Measurements from ENCODE around the gene SUN1. TPM values are rescaled to one million over a fixed set of nuclear protein-coding genes. Genes with fewer than 3 reads are reported as not detected.

Gene SUN1
- total and polyA plus RNA-seq, 2 experiments from 2014 or later = 63.3 to 145 TPM

DNA sequence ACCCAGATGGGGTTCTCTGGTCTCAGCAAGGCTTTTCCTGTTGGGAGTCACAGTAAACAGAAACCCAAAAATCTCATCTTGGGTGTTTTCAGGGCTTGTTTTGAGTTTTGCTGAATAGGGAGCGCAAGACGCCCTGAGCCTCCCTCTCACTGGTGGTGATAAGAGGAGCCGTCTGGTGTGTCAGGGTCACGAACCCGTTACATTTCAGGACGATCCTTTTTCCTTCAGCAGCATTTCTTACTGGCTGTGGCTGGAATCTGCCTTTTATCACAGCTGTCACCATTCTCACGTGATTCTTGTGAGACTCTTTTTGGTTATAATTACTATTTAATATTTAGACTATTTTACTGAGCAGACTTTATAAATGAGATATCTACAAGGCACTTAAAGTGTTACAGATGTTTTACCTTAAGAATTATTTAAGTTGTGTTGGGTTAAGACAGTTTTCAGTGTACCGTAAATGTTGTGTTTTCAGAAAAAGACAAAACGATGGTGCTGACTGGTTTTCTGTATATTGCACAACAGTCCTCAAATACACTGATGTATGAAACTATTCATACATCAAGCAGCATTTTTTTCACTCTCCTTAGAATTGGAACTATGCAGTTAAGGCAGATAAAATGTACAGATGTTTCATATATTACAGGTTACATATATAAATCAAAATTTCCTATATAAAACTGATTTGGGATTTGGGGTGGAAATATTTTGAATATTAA lies 41.9 kb downstream of the SUN1 start (continued):
- TF ChIP-seq, protein P1, sequence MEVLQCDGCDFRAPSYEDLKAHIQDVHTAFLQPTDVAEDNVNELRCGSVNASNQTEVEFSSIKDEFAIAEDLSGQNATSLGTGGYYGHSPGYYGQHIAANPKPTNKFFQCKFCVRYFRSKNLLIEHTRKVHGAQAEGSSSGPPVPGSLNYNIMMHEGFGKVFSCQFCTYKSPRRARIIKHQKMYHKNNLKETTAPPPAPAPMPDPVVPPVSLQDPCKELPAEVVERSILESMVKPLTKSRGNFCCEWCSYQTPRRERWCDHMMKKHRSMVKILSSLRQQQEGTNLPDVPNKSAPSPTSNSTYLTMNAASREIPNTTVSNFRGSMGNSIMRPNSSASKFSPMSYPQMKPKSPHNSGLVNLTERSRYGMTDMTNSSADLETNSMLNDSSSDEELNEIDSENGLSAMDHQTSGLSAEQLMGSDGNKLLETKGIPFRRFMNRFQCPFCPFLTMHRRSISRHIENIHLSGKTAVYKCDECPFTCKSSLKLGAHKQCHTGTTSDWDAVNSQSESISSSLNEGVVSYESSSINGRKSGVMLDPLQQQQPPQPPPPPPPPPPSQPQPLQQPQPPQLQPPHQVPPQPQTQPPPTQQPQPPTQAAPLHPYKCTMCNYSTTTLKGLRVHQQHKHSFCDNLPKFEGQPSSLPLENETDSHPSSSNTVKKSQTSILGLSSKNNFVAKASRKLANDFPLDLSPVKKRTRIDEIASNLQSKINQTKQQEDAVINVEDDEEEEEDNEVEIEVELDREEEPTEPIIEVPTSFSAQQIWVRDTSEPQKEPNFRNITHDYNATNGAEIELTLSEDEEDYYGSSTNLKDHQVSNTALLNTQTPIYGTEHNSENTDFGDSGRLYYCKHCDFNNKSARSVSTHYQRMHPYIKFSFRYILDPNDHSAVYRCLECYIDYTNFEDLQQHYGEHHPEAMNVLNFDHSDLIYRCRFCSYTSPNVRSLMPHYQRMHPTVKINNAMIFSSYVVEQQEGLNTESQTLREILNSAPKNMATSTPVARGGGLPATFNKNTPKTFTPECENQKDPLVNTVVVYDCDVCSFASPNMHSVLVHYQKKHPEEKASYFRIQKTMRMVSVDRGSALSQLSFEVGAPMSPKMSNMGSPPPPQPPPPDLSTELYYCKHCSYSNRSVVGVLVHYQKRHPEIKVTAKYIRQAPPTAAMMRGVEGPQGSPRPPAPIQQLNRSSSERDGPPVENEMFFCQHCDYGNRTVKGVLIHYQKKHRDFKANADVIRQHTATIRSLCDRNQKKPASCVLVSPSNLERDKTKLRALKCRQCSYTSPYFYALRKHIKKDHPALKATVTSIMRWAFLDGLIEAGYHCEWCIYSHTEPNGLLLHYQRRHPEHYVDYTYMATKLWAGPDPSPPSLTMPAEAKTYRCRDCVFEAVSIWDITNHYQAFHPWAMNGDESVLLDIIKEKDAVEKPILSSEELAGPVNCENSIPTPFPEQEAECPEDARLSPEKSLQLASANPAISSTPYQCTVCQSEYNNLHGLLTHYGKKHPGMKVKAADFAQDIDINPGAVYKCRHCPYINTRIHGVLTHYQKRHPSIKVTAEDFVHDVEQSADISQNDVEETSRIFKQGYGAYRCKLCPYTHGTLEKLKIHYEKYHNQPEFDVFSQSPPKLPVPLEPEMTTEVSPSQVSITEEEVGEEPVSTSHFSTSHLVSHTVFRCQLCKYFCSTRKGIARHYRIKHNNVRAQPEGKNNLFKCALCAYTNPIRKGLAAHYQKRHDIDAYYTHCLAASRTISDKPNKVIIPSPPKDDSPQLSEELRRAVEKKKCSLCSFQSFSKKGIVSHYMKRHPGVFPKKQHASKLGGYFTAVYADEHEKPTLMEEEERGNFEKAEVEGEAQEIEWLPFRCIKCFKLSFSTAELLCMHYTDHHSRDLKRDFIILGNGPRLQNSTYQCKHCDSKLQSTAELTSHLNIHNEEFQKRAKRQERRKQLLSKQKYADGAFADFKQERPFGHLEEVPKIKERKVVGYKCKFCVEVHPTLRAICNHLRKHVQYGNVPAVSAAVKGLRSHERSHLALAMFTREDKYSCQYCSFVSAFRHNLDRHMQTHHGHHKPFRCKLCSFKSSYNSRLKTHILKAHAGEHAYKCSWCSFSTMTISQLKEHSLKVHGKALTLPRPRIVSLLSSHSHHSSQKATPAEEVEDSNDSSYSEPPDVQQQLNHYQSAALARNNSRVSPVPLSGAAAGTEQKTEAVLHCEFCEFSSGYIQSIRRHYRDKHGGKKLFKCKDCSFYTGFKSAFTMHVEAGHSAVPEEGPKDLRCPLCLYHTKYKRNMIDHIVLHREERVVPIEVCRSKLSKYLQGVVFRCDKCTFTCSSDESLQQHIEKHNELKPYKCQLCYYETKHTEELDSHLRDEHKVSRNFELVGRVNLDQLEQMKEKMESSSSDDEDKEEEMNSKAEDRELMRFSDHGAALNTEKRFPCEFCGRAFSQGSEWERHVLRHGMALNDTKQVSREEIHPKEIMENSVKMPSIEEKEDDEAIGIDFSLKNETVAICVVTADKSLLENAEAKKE (CRISPR knock-in tag; IDR thresholded peaks at IDR 0.05) = no peak
- TF ChIP-seq EZH2 (IDR thresholded peaks at IDR 0.05; ENCODE audit: low read depth, unreplicated experiment) (no peak), POLR2AphosphoS5 (IDR thresholded peaks at IDR 0.05; ENCODE audit: low read depth) (no peak), CREB1 (CRISPR knock-in tag; IDR thresholded peaks at IDR 0.05; ENCODE audit: low read depth) (no peak), NANOG (IDR thresholded peaks at IDR 0.05; ENCODE audit: borderline replicate concordance) (no peak), EZH2phosphoT487 (IDR thresholded peaks at IDR 0.05; ENCODE audit: unreplicated experiment) (no peak)
- TF ChIP-seq, protein P2, sequence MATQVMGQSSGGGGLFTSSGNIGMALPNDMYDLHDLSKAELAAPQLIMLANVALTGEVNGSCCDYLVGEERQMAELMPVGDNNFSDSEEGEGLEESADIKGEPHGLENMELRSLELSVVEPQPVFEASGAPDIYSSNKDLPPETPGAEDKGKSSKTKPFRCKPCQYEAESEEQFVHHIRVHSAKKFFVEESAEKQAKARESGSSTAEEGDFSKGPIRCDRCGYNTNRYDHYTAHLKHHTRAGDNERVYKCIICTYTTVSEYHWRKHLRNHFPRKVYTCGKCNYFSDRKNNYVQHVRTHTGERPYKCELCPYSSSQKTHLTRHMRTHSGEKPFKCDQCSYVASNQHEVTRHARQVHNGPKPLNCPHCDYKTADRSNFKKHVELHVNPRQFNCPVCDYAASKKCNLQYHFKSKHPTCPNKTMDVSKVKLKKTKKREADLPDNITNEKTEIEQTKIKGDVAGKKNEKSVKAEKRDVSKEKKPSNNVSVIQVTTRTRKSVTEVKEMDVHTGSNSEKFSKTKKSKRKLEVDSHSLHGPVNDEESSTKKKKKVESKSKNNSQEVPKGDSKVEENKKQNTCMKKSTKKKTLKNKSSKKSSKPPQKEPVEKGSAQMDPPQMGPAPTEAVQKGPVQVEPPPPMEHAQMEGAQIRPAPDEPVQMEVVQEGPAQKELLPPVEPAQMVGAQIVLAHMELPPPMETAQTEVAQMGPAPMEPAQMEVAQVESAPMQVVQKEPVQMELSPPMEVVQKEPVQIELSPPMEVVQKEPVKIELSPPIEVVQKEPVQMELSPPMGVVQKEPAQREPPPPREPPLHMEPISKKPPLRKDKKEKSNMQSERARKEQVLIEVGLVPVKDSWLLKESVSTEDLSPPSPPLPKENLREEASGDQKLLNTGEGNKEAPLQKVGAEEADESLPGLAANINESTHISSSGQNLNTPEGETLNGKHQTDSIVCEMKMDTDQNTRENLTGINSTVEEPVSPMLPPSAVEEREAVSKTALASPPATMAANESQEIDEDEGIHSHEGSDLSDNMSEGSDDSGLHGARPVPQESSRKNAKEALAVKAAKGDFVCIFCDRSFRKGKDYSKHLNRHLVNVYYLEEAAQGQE (IDR thresholded peaks at IDR 0.05; ENCODE audit: unreplicated experiment) = no peak

All from GM23338 (cell line).